PC-9 (cell line): Measurements from ENCODE around the gene KCNK2.

Experiments
- EZH2 ChIP-seq: fragments of 200-600 bp; sonication (generic); IDR thresholded peaks from 2 replicates; pipeline ENCODE4 v1.8.0; 2017; ENCODE audit warnings: antibody characterized with exemption, low read depth
- TF ChIP-seq, protein P1 (sequence below): fragments of 200-600 bp; sonication (generic); conservative IDR thresholded peaks from 2 replicates; pipeline ENCODE4 v1.6.1; 2017; ENCODE audit warnings: mixed run types, antibody characterized with exemption, mild to moderate bottlenecking, moderate library complexity

DNA sequence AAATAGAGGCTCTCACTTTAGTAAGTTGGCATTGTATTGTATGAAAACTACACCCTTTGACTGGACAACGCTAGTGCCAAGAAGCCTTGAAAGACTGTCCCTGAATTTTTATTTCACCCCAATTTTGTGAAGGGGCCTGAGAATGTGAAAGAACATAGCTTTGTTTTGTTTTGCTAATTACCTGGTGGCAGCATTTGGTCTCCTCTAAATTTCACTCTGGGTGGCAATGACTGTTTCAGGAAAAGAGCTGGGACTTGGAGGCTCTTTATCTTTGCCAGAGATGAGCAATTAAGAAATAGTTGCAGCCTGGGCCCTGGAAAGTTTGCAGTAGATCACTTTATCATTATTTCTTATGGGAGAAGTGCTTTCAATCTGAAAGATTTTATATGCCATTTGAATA is 117.6 kb downstream of the KCNK2 start:
- TF ChIP-seq EZH2, result no peak
- TF ChIP-seq, protein P1, sequence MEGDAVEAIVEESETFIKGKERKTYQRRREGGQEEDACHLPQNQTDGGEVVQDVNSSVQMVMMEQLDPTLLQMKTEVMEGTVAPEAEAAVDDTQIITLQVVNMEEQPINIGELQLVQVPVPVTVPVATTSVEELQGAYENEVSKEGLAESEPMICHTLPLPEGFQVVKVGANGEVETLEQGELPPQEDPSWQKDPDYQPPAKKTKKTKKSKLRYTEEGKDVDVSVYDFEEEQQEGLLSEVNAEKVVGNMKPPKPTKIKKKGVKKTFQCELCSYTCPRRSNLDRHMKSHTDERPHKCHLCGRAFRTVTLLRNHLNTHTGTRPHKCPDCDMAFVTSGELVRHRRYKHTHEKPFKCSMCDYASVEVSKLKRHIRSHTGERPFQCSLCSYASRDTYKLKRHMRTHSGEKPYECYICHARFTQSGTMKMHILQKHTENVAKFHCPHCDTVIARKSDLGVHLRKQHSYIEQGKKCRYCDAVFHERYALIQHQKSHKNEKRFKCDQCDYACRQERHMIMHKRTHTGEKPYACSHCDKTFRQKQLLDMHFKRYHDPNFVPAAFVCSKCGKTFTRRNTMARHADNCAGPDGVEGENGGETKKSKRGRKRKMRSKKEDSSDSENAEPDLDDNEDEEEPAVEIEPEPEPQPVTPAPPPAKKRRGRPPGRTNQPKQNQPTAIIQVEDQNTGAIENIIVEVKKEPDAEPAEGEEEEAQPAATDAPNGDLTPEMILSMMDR, result no peak
